HepG2 (cell line): ENCODE measurements around the gene SBK2.
"Not testable (repeated sequence)": the region's sequence is repeated elsewhere in the genome, so short reads cannot be mapped to it uniquely, and the experiment has no call there.

ENCODE experiments used
- ARNT ChIP-seq: fragments of 450-650 bp; IDR thresholded peaks from 2 replicates; pipeline ENCODE4 v1.6.1; 2017
- ATF6 ChIP-seq: sonication (generic); formaldehyde crosslinking; conservative IDR thresholded peaks from 2 replicates; pipeline ENCODE4 v1.4.0; 2020; ENCODE audit warnings: missing genetic modification reagents
- CHD4 ChIP-seq: fragments of 200-600 bp; sonication (generic); IDR thresholded peaks from 2 replicates; pipeline ENCODE4 v1.7.0; 2017; ENCODE audit warnings: mild to moderate bottlenecking, low read length, borderline replicate concordance
- CREM ChIP-seq, 2 experiments: sonication (generic) in 1 of 2; formaldehyde crosslinking in 1 of 2; IDR thresholded peaks; 2 replicates each; pipeline versions ENCODE4 v1.4.0 to v1.6.1; 2016 to 2020; ENCODE audit warnings: antibody characterized with exemption in 1 of 2, mild to moderate bottlenecking in 1 of 2, missing genetic modification reagents in 1 of 2
- CTCF ChIP-seq: sonication (generic); formaldehyde crosslinking; IDR thresholded peaks from 2 replicates; pipeline ENCODE4 v1.5.0; 2020; ENCODE audit warnings: mild to moderate bottlenecking, missing genetic modification reagents, moderate library complexity
- FOXO1 ChIP-seq: sonication (generic); formaldehyde crosslinking; IDR thresholded peaks from 2 replicates; pipeline ENCODE4 v1.4.0; 2020; ENCODE audit warnings: missing genetic modification reagents
- IRF2 ChIP-seq: IDR thresholded peaks from 2 replicates; pipeline ENCODE4 v1.6.1; 2018; ENCODE audit warnings: missing genetic modification reagents, missing compliant biosample characterization
- YY1 ChIP-seq: IDR thresholded peaks from 2 replicates; pipeline ENCODE4 v1.6.1; 2011; ENCODE audit warnings: low read length, low read depth, moderate library complexity, mild to moderate bottlenecking; ENCODE audit not compliant: insufficient read depth, insufficient replicate concordance
- ZFYVE20 ChIP-seq: sonication (generic); formaldehyde crosslinking; IDR thresholded peaks from 2 replicates; pipeline ENCODE4 v1.8.0; 2023; ENCODE audit warnings: low read depth, mild to moderate bottlenecking, moderate library complexity, missing genetic modification reagents, borderline replicate concordance
- ZNF576 ChIP-seq: sonication (generic); formaldehyde crosslinking; IDR thresholded peaks from 2 replicates; pipeline ENCODE4 v1.4.0; 2020; ENCODE audit warnings: mild to moderate bottlenecking, missing genetic modification reagents
- TF ChIP-seq, protein P1 (sequence below): sonication (generic); formaldehyde crosslinking; IDR thresholded peaks from 2 replicates; pipeline ENCODE4 v1.5.1; 2020; ENCODE audit warnings: mild to moderate bottlenecking, missing genetic modification reagents, moderate library complexity

DNA sequence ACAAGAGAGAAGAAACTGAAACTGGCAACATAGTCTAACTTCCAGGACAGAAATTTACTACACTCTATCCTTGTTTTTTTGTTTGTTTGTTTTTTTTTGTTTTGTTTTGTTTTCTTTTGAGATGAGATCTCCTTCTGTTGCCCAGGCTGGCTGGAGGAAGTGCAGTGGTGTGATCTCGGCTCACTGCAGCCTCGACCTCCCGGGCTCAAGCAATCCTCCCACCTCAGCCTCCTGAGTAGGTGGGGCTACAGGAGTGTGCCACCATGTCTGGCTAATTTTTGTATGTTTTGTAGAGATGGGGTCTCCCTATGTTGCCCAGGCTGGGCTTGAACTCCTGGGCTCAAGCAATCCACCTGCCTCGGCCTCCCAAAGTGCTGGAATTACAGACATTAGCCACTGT is 45.4 kb upstream of the SBK2 start:
- not testable (repeated sequence) for TF ChIP-seq YY1; CTCF; CHD4; ZNF576 (CRISPR knock-in tag); ARNT; CREM (IDR thresholded peaks at IDR 0.05); CREM (CRISPR knock-in tag; IDR thresholded peaks at IDR 0.05); ATF6 (CRISPR knock-in tag); IRF2 (CRISPR knock-in tag); FOXO1 (CRISPR knock-in tag); ZFYVE20
- TF ChIP-seq, protein P1, sequence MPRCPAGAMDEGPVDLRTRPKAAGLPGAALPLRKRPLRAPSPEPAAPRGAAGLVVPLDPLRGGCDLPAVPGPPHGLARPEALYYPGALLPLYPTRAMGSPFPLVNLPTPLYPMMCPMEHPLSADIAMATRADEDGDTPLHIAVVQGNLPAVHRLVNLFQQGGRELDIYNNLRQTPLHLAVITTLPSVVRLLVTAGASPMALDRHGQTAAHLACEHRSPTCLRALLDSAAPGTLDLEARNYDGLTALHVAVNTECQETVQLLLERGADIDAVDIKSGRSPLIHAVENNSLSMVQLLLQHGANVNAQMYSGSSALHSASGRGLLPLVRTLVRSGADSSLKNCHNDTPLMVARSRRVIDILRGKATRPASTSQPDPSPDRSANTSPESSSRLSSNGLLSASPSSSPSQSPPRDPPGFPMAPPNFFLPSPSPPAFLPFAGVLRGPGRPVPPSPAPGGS (CRISPR knock-in tag), result not testable (repeated sequence)
